Subcutaneous preadipocyte (primary cell): Measurements from ENCODE around the gene C4orf51. TPM values are rescaled to one million over a fixed set of nuclear protein-coding genes. Genes with fewer than 3 reads are reported as not detected.

Experiments
- total RNA-seq: library from RNA; depleted of rRNA; stranded (reverse); fragments of >200 nt; gene quantifications from 2 replicates; pipeline ENCODE4 v1.2.3, GENCODE V29; 2012

Gene C4orf51
- not detected in 2 replicates for total RNA-seq

GRCh38 chr4:145679991-145680455, at the start of gene C4orf51:
Gene C4orf51 (plus strand): TSS chr4:145680146. CDS start chr4:145680204, 58 bp downstream.

Other genes with a start within 250 kb of the C4orf51 start
- gene SMAD1, start 198.3 kb upstream of the C4orf51 start, total RNA-seq = 13.6 and 16.4 TPM in 2 replicates
- 3.7 and 3.9 TPM in 2 replicates for gene MMAA, start 60.8 kb upstream of the C4orf51 start, total RNA-seq